WTC11 (cell line): ENCODE results near the gene VWA8.

Source experiments
- CTCF ChIP-seq: fragments of 200-600 bp; IDR thresholded peaks from 2 replicates; pipeline ENCODE4 v1.8.0; 2022; ENCODE audit warnings: antibody characterized with exemption
- E2F1 ChIP-seq: sonication (generic); formaldehyde crosslinking; IDR thresholded peaks from 2 replicates; pipeline ENCODE4 v1.8.0; 2022; ENCODE audit warnings: mild to moderate bottlenecking, missing genetic modification reagents
- NR1H2 ChIP-seq: sonication (generic); formaldehyde crosslinking; IDR thresholded peaks from 2 replicates; pipeline ENCODE4 v1.9.0; 2021; ENCODE audit warnings: mild to moderate bottlenecking, moderate library complexity, missing genetic modification reagents
- TEAD1 ChIP-seq: sonication (generic); formaldehyde crosslinking; IDR thresholded peaks from 2 replicates; pipeline ENCODE4 v1.8.0; 2022; ENCODE audit warnings: mild to moderate bottlenecking, missing genetic modification reagents
- ZNF263 ChIP-seq: sonication (generic); formaldehyde crosslinking; IDR thresholded peaks from 2 replicates; pipeline ENCODE4 v1.8.1; 2022; ENCODE audit warnings: low read depth, mild to moderate bottlenecking, moderate library complexity, missing genetic modification reagents

GRCh38 chr13:41652735-41653361, 308.1 kb downstream of the VWA8 start:
- TF ChIP-seq CTCF (no peak), TEAD1 (CRISPR knock-in tag) (no peak), E2F1 (CRISPR knock-in tag) (no peak), NR1H2 (CRISPR knock-in tag) (no peak), ZNF263 (CRISPR knock-in tag) (no peak)
